Upper lobe of right lung (tissue), 1 donor: ENCODE data around the gene NDUFV1. TPM values are rescaled to one million over a fixed set of nuclear protein-coding genes. Genes with fewer than 3 reads are reported as not detected.

Experiments used
- ATAC-seq: fragments of 200-7000 bp; cut with Tn5 transposase; one replicate; pipeline ENCODE4 v1.9.1; 2020; ENCODE audit warnings: mild to moderate bottlenecking, moderate library complexity
- DNase-seq: peaks from one replicate; pipeline ENCODE4 v3.0.0-alpha.2; 2020
- H3K27ac ChIP-seq: fragments of 200-600 bp; one replicate; pipeline ENCODE4 v1.8.0; 2022
- H3K27me3 ChIP-seq: fragments of 200-600 bp; one replicate; pipeline ENCODE4 v1.8.0; 2022; ENCODE audit warnings: mild to moderate bottlenecking
- H3K36me3 ChIP-seq: fragments of 200-600 bp; one replicate; pipeline ENCODE4 v1.8.0; 2022
- H3K4me1 ChIP-seq: fragments of 200-600 bp; one replicate; pipeline ENCODE4 v1.8.0; 2022
- H3K4me3 ChIP-seq: fragments of 200-600 bp; one replicate; pipeline ENCODE4 v1.8.0; 2022; ENCODE audit warnings: mild to moderate bottlenecking
- H3K9me3 ChIP-seq: fragments of 200-600 bp; one replicate; pipeline ENCODE4 v1.8.0; 2022
- intact Hi-C: fragments of 100-400 bp; cut with DNase I; formaldehyde crosslinking; loops from one replicate; pipeline ENCODE4 v1.11.0; 2022
- total RNA-seq: library from RNA; stranded (reverse); fragmentation: NEBNext Ultra II Directional; extraction: Animal tissue kit (Norgen Biotek cat#: 25700); gene quantifications from one replicate; pipeline ENCODE4 v1.2.1, GENCODE V29; 2021
- TF ChIP-seq, protein P1 (sequence below): fragments of 200-600 bp; IDR thresholded peaks from one replicate; pipeline ENCODE4 v1.8.0; 2022; ENCODE audit warnings: antibody characterized with exemption
- donor health status: DM: no; HTN: yes; CAD: no; lungs with severe emphysema.

NDUFV1 gene
- total RNA-seq, 1 donor from 2014 or later = 141 TPM

DNA sequence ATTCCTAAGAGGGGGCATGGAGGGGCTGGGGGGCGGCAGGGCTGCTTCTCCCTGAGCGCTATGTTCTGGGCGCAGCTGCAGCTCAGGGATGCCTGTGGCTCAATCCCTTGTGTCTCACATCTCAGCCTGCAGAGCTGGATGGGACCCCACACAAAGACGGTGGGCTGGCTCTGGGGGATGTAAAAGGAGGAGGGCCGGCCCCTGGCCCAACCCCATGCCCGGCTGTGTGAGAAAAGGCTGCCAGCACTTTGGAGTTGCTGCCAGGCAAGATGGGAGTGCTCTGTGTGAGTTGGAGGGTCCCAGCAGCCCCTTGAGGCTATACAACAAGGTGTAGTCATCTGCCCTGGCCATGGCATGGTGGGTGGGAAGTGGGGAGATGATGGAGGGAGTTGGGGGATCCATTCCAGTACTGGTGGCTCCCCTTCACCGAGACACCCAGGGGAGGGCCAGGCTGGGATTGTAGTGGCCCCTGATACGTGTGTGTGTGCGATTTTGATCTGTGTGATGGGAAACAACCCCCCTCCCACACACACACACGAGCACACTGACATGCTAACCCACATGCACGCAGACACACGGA lies 34.1 kb downstream of the NDUFV1 start:
- DNase-seq (peak; percentile 49), ATAC-seq (no peak)
- no peaks in the 10 kb centered on the region for H3K9me3 ChIP-seq
- H3K27me3 ChIP-seq = peaks cover 11% of the 10 kb centered on the region
- no peak overlapping the region for H3K4me3 ChIP-seq
- TF ChIP-seq, protein P1, sequence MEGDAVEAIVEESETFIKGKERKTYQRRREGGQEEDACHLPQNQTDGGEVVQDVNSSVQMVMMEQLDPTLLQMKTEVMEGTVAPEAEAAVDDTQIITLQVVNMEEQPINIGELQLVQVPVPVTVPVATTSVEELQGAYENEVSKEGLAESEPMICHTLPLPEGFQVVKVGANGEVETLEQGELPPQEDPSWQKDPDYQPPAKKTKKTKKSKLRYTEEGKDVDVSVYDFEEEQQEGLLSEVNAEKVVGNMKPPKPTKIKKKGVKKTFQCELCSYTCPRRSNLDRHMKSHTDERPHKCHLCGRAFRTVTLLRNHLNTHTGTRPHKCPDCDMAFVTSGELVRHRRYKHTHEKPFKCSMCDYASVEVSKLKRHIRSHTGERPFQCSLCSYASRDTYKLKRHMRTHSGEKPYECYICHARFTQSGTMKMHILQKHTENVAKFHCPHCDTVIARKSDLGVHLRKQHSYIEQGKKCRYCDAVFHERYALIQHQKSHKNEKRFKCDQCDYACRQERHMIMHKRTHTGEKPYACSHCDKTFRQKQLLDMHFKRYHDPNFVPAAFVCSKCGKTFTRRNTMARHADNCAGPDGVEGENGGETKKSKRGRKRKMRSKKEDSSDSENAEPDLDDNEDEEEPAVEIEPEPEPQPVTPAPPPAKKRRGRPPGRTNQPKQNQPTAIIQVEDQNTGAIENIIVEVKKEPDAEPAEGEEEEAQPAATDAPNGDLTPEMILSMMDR = no peak
- H3K36me3 ChIP-seq = no peaks in the 10 kb centered on the region
- no peaks in the 10 kb centered on the region for H3K4me1 ChIP-seq
- intact Hi-C loops = no loop called here
- no peak overlapping the region for H3K27ac ChIP-seq

DNA sequence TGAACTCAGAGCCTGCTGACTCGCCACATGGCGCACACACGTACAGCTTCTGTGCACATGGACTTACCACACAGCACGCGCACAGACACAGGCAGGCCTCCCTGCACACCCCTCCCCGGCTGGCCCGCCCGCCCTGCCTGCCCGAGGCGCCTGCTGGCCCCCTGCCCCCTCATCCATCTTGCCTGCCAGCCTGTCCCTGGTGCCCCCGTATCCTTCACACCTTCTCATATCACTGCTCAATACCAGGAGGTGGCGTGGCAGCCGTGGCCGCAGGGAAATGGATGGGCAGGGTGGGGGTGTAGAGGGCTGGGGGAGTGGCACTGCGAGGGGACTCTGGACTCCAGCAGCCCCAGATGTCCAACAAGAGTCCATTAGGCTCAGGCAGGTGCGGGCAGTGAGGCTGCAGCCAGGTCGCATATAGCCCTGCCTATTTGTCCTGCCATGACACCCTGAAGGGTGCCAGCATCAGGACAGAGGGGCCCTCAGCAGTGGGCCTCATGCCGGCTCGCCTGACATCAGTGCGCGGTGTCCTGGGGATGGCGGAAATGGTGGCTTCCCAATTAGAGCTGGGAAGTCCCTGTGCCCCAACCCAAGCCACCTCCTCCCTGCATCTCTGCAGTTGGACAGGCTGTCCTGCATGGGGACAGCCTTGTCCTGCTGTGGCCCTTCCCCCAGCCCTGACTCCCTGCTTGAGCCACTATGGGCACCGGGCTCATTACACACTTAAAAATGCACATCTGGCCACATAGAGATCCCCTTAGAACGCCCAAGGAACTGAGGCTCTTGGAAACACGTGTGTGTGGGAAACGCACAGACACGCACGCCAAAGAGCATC lies 34.8 kb downstream of the NDUFV1 start:
- TF ChIP-seq, protein P1 = no peak
- H3K4me1 ChIP-seq = no peaks in the 10 kb centered on the region
- intact Hi-C loops = no loop called here
- H3K4me3 ChIP-seq = no peak overlapping the region
- no peaks in the 10 kb centered on the region for H3K36me3 ChIP-seq
- peaks cover 15% of the 10 kb centered on the region for H3K27me3 ChIP-seq
- H3K27ac ChIP-seq = no peak overlapping the region
- H3K9me3 ChIP-seq = no peaks in the 10 kb centered on the region
- DNase-seq (peak; percentile 56), ATAC-seq (no peak)

DNA sequence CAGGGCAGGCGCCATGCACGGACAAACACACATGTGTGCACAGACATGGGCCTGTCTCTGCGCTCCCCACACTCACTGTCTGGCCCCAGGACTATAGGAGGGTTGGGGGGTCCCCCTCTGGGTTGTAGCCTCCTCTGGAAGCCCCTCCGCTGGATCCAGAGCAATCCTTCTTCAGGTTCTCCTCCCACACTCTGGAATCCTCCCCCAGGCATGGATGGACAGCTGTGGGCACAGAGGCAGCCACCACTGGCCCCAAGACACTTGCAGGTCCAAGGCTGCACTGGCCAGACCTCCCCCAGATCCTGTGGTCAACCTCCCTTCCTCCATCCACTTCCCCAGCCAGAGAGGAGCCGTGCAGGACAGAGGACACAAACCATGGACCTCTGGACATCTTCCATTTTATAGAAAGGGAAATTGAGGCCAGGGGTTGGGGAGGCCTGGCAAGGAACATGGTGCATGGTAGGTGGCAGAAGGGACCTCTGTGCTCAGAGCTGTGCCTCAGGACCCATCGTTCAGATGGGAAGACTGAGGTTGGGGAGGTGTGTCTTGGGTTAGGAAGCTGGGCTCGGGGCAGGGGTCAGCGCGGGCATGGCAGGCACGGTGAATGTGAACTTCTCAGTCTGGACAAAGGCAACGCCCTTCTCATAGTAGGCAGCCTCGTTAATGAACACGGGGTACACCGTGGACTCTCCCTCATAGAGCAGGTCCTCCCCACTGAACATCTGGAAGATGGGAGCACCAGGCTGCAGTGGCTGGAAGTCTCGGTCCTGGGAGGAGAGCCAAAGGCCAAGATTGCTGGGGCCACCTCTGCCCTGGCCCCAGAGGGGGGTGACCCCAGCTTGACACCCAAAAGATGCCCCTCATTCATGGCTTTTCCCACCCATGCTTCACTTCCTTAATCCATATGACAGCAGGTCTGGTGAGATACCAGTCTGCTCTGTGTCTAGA lies 35.7 kb downstream of the NDUFV1 start:
- ATAC-seq (no peak), DNase-seq (peak; percentile 36)
- Histone ChIP-seq H3K27ac (no peak overlapping the region), H3K27me3 (peaks cover 15% of the 10 kb centered on the region), H3K9me3 (no peaks in the 10 kb centered on the region), H3K4me3 (no peak overlapping the region), H3K4me1 (no peaks in the 10 kb centered on the region), H3K36me3 (no peaks in the 10 kb centered on the region)
- TF ChIP-seq, protein P1 = no peak
- intact Hi-C loops = no loop called here

DNA sequence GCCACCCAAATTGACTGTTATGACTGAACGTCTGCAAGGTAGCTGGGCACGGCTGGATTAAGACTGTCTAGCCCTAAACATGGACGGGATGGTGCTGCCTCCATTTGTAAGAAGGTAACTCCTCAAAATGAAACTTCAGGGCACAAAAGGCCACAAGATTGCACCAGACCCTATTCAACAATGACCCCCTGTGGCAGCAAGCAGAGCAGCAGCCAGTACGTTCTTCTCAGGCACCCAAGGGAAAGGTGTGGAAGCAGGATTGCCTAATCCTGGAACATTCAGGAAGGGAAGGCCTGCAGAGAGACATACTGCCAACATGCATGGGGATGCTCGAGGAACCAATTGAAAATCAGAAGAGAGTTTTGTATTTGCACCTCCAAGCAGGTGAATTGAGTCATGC lies 37.3 kb downstream of the NDUFV1 start:
- ATAC-seq (no peak), DNase-seq (no peak)
- TF ChIP-seq, protein P1 = peak; percentile 8
- H3K4me3 ChIP-seq = no peak overlapping the region
- H3K9me3 ChIP-seq = no peaks in the 10 kb centered on the region
- peaks cover 15% of the 10 kb centered on the region for H3K27me3 ChIP-seq
- no peaks in the 10 kb centered on the region for H3K36me3 ChIP-seq
- no peaks in the 10 kb centered on the region for H3K4me1 ChIP-seq
- intact Hi-C loops = no loop called here
- no peak overlapping the region for H3K27ac ChIP-seq

DNA sequence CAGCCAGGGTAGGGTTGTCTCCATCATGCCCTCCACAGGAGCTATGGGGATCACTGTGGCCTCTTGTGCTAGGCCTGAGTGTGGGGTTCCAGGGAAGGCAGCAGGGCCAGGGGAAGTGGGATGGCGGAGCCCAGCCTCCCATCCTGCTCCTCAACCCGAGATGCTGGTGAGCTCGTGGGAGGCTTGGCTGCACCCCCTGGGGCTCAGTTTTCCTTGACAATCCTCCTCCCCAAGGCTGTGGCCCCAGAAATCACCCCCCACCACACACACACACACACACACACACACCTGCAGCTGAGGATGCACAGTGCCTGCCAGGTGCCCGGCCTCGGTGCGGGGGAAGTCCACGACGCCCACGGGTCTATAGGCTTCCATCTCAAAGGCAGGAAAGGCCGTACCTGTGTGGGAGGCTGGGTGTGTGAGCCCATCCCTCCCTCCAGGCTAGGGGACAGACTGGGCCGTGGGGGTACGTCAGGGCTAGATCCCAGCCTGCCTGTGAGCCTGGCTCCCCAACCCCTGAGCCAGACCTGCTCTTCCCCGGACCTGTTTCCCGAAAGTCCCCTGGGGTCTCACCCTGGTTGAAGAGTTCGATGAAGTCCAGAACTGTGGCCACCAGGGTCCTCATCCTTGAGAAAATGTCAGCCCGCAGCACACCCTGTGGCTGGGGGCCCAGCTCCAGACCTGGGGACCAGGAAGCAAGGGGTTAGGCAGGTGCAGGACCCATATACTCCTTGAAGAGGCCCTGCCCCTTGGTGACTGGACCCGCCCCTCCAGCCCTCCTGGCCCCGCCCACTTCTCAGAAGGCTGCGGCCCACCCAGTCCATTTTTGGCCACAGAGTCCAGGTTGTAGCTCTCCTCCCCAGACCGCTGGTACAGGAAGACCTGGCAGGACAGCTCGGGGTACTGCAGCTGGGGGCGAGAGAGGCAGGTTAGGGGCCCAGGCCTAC lies 38.0 kb downstream of the NDUFV1 start:
- H3K9me3 ChIP-seq = no peaks in the 10 kb centered on the region
- H3K27me3 ChIP-seq = peaks cover 11% of the 10 kb centered on the region
- DNase-seq = peak; percentile 36
- H3K4me3 ChIP-seq = no peak overlapping the region
- H3K4me1 ChIP-seq = no peaks in the 10 kb centered on the region
- no peak for ATAC-seq
- TF ChIP-seq, protein P1 = no peak
- intact Hi-C loops = no loop called here
- H3K36me3 ChIP-seq = no peaks in the 10 kb centered on the region
- H3K27ac ChIP-seq = no peak overlapping the region
